Activated T-cell treated with anti-CD3 and anti-CD28 coated beads, Interleukin-2, amount 50 U/mL, for 24 hours (primary cell): ENCODE data around the gene MACROD2.
"Not testable (repeated sequence)": the region's sequence is repeated elsewhere in the genome, so short reads cannot be mapped to it uniquely, and the experiment has no call there.

Experiments
- DNase-seq: peaks from one replicate; pipeline ENCODE4 v3.0.0-alpha.2; 2020
- H3K27ac Mint-ChIP-seq: 2 replicates; pipeline ENCODE4 v1.8.0; 2020; ENCODE audit warnings: mild to moderate bottlenecking, mixed read lengths
- H3K27me3 Mint-ChIP-seq: 2 replicates; pipeline ENCODE4 v1.8.0; 2020; ENCODE audit warnings: mixed read lengths
- H3K36me3 Mint-ChIP-seq: 2 replicates; pipeline ENCODE4 v1.8.0; 2020; ENCODE audit warnings: low read depth, mixed read lengths
- H3K4me1 Mint-ChIP-seq: 2 replicates; pipeline ENCODE4 v1.8.0; 2020; ENCODE audit warnings: low read depth, mixed read lengths
- H3K4me3 Mint-ChIP-seq: 2 replicates; pipeline ENCODE4 v1.8.0; 2020; ENCODE audit warnings: mild to moderate bottlenecking, moderate library complexity, mixed read lengths
- H3K9me3 Mint-ChIP-seq: 2 replicates; pipeline ENCODE4 v1.8.0; 2020; ENCODE audit warnings: mixed read lengths

Gene MACROD2

GRCh38 chr20:15188415-15188814 is 1193.1 kb downstream of the MACROD2 start:
- Mint-ChIP-seq H3K9me3 (peaks cover 3% of the 10 kb centered on the region), H3K4me3 (no peak overlapping the region), H3K36me3 (no peaks in the 10 kb centered on the region), H3K27me3 (no peaks in the 10 kb centered on the region), H3K4me1 (no peaks in the 10 kb centered on the region), H3K27ac (no peak overlapping the region)
- DNase-seq, result no peak

GRCh38 chr20:15191082-15191723 is 1195.9 kb downstream of the MACROD2 start:
- Mint-ChIP-seq H3K36me3 (no peaks in the 10 kb centered on the region), H3K9me3 (no peaks in the 10 kb centered on the region), H3K27ac (no peak overlapping the region), H3K4me3 (no peak overlapping the region), H3K27me3 (no peaks in the 10 kb centered on the region), H3K4me1 (no peaks in the 10 kb centered on the region)
- DNase-seq, result no peak

GRCh38 chr20:15195378-15195777 is 1200.1 kb downstream of the MACROD2 start:
- Mint-ChIP-seq H3K4me1 (peaks cover 3% of the 10 kb centered on the region), H3K27ac (no peak overlapping the region), H3K36me3 (no peaks in the 10 kb centered on the region), H3K4me3 (no peak overlapping the region), H3K9me3 (no peaks in the 10 kb centered on the region), H3K27me3 (no peaks in the 10 kb centered on the region)
- no peak for DNase-seq

- H3K27me3 Mint-ChIP-seq, result no peaks in the 10 kb centered on the region
- H3K4me1 Mint-ChIP-seq, result peaks cover 3% of the 10 kb centered on the region
- H3K4me3 Mint-ChIP-seq, result no peak overlapping the region
- DNase-seq, result no peak
- H3K27ac Mint-ChIP-seq, result no peak overlapping the region
- peaks cover 5% of the 10 kb centered on the region for H3K9me3 Mint-ChIP-seq
- no peaks in the 10 kb centered on the region for H3K36me3 Mint-ChIP-seq
Measured at GRCh38 chr20:15196547-15197255, 1201.4 kb downstream of the MACROD2 start.

DNA sequence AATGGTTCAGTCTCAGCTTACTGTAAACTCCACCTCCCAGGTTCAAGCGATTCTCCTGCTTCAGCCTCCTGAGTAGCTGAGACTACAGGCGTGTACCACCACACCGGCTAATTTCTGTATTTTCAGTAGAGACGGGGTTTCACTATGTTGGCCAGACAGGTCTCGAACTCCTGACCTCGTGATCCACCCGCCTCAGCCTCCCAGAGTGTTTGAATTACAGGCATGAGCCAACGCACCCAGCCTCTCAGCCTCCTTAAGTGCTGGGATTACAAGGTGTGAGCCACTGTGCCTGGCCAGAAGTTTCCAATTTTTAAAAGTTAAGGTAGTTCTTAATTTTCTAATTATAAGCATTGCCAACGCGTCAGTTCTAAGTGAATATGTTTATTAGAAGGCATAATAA is 1202.7 kb downstream of the MACROD2 start:
- not testable (repeated sequence) for H3K36me3 Mint-ChIP-seq, H3K27ac Mint-ChIP-seq, DNase-seq, H3K4me1 Mint-ChIP-seq, H3K27me3 Mint-ChIP-seq, H3K4me3 Mint-ChIP-seq
- H3K9me3 Mint-ChIP-seq, result peaks cover 12% of the 10 kb centered on the region

DNA sequence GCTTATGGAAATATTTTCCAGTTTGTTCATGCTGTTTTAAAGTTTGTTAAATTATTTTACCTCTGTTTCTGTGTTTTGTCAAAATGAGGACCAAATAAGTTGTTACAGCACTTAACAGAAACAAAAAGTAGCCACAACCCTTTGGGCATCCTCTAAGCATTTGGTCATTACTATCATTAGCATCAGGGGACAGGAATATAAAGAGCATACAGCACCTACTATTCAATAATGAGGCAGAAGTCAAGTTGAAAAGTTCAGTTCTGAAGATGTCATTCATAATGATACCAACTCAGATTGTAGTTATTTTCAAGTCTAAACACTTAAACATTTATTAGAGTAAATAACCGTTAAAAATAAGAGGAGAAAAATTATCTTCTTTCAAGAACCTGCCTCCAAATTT is 1204.4 kb downstream of the MACROD2 start:
- H3K36me3 Mint-ChIP-seq, result no peaks in the 10 kb centered on the region
- DNase-seq, result no peak
- H3K9me3 Mint-ChIP-seq, result peaks cover 12% of the 10 kb centered on the region
- H3K4me1 Mint-ChIP-seq, result peaks cover 3% of the 10 kb centered on the region
- H3K4me3 Mint-ChIP-seq, result no peak overlapping the region
- no peaks in the 10 kb centered on the region for H3K27me3 Mint-ChIP-seq
- no peak overlapping the region for H3K27ac Mint-ChIP-seq

GRCh38 chr20:15200147-15200565 is 1204.8 kb downstream of the MACROD2 start:
- H3K4me3 Mint-ChIP-seq, result no peak overlapping the region
- no peaks in the 10 kb centered on the region for H3K36me3 Mint-ChIP-seq
- peaks cover 3% of the 10 kb centered on the region for H3K4me1 Mint-ChIP-seq
- no peaks in the 10 kb centered on the region for H3K27me3 Mint-ChIP-seq
- H3K9me3 Mint-ChIP-seq, result peaks cover 12% of the 10 kb centered on the region
- H3K27ac Mint-ChIP-seq, result no peak overlapping the region
- no peak for DNase-seq

DNA sequence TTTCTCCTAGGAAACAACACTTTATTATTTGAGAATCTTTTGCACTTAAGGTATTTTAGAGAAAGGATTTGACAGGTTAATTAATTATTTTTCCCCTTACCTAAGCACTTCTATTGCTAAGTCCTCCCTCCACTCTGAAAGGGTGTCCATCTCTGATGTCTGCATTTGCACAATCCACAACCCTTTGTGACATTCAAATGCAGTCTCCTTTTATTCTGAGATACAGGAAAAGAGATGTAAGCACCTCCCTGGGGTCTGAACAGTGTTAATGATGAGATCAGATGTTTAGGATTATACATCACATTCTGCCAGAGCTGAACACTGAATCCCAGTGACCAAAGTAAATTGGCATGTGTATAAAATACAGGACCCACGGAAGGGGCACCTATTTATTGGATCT is 1206.3 kb downstream of the MACROD2 start:
- Mint-ChIP-seq H3K9me3 (peaks cover 12% of the 10 kb centered on the region), H3K27ac (no peak overlapping the region), H3K4me1 (peaks cover 3% of the 10 kb centered on the region), H3K4me3 (no peak overlapping the region), H3K27me3 (no peaks in the 10 kb centered on the region), H3K36me3 (no peaks in the 10 kb centered on the region)
- DNase-seq, result no peak

DNA sequence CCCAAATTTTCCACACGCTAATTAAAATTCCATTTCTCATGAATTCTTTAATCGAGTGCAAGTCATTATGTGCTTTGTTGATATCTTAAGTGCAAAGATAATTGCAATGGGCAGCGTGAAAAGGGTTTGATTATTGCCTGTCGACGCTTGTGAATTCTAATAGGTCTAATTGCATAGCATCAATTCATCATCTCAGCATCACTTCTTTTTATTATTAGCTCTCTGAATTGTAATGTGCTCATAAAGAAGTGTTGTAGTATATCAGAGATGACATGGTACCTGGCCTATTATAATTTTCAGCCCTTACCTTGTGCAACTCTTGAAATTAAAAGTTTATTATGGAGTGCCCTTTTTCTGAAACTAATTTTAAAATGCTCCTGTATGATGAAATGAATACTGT is 1208.9 kb downstream of the MACROD2 start:
- Mint-ChIP-seq H3K9me3 (peaks cover 18% of the 10 kb centered on the region), H3K4me3 (no peak overlapping the region), H3K4me1 (peaks cover 3% of the 10 kb centered on the region)

GRCh38 chr20:15205028-15205427 is 1209.7 kb downstream of the MACROD2 start:
- Mint-ChIP-seq H3K4me3 (no peak overlapping the region), H3K27me3 (no peaks in the 10 kb centered on the region), H3K27ac (no peak overlapping the region), H3K9me3 (peaks cover 20% of the 10 kb centered on the region), H3K36me3 (no peaks in the 10 kb centered on the region), H3K4me1 (peaks cover 2% of the 10 kb centered on the region)
- no peak for DNase-seq

More for the DNA sequence above, 1208.9 kb downstream of the MACROD2 start:
- Mint-ChIP-seq H3K27me3 (no peaks in the 10 kb centered on the region), H3K36me3 (no peaks in the 10 kb centered on the region), H3K27ac (no peak overlapping the region)
- no peak for DNase-seq

GRCh38 chr20:15205719-15206118 is 1210.4 kb downstream of the MACROD2 start:
- Mint-ChIP-seq H3K4me3 (no peak overlapping the region), H3K4me1 (no peaks in the 10 kb centered on the region), H3K27ac (no peak overlapping the region), H3K27me3 (no peaks in the 10 kb centered on the region), H3K36me3 (no peaks in the 10 kb centered on the region), H3K9me3 (peaks cover 21% of the 10 kb centered on the region)
- no peak for DNase-seq

- Mint-ChIP-seq H3K4me3 (no peak overlapping the region), H3K27ac (no peak overlapping the region), H3K36me3 (no peaks in the 10 kb centered on the region), H3K4me1 (no peaks in the 10 kb centered on the region), H3K27me3 (no peaks in the 10 kb centered on the region), H3K9me3 (peaks cover 12% of the 10 kb centered on the region)
- DNase-seq, result no peak
Measured at GRCh38 chr20:15209537-15209936, 1214.2 kb downstream of the MACROD2 start.

GRCh38 chr20:15214051-15214450 is 1218.7 kb downstream of the MACROD2 start:
- no peaks in the 10 kb centered on the region for H3K36me3 Mint-ChIP-seq
- no peaks in the 10 kb centered on the region for H3K4me1 Mint-ChIP-seq
- DNase-seq, result no peak
- no peak overlapping the region for H3K4me3 Mint-ChIP-seq
- peaks cover 17% of the 10 kb centered on the region for H3K9me3 Mint-ChIP-seq
- H3K27me3 Mint-ChIP-seq, result no peaks in the 10 kb centered on the region
- H3K27ac Mint-ChIP-seq, result no peak overlapping the region

- H3K36me3 Mint-ChIP-seq, result no peaks in the 10 kb centered on the region
- DNase-seq, result no peak
- H3K27me3 Mint-ChIP-seq, result no peaks in the 10 kb centered on the region
- H3K9me3 Mint-ChIP-seq, result peaks cover 25% of the 10 kb centered on the region
- no peaks in the 10 kb centered on the region for H3K4me1 Mint-ChIP-seq
- no peak overlapping the region for H3K27ac Mint-ChIP-seq
- no peak overlapping the region for H3K4me3 Mint-ChIP-seq
Measured at GRCh38 chr20:15220009-15220656, 1224.8 kb downstream of the MACROD2 start.
